HepG2 (cell line): ENCODE measurements around the gene TSSK6. TPM values are rescaled to one million over a fixed set of nuclear protein-coding genes. Genes with fewer than 3 reads are reported as not detected.

Experiments used
- HMG20A ChIP-seq: IDR thresholded peaks from 2 replicates; pipeline ENCODE4 v1.6.1; 2016; ENCODE audit warnings: borderline replicate concordance
- HNF4A ChIP-seq: sonication (generic); formaldehyde crosslinking; IDR thresholded peaks from 2 replicates; pipeline ENCODE4 v1.4.0; 2020; ENCODE audit warnings: missing genetic modification reagents
- HNRNPH1 ChIP-seq: fragments of 200-400 bp; formaldehyde crosslinking; optimal IDR thresholded peaks from 2 replicates; pipeline ENCODE3; 2017; ENCODE audit warnings: mild to moderate bottlenecking, low read depth, low read length
- HOXA7 ChIP-seq: sonication (generic); formaldehyde crosslinking; IDR thresholded peaks from 2 replicates; pipeline ENCODE4 v1.8.1; 2022; ENCODE audit warnings: mild to moderate bottlenecking, missing genetic modification reagents, moderate library complexity
- KDM2A ChIP-seq: sonication (generic); formaldehyde crosslinking; IDR thresholded peaks from 2 replicates; pipeline ENCODE4 v1.4.0; 2020; ENCODE audit warnings: low read depth, missing genetic modification reagents, borderline replicate concordance
- KMT2A ChIP-seq: sonication (generic); formaldehyde crosslinking; IDR thresholded peaks from 2 replicates; pipeline ENCODE4 v1.4.0; 2020; ENCODE audit warnings: missing genetic modification reagents
- MAF1 ChIP-seq: sonication (generic); formaldehyde crosslinking; IDR thresholded peaks from 2 replicates; pipeline ENCODE4 v1.5.0; 2020; ENCODE audit warnings: missing genetic modification reagents, borderline replicate concordance
- MEIS2 ChIP-seq: sonication (generic); formaldehyde crosslinking; IDR thresholded peaks from 2 replicates; pipeline ENCODE4 v1.9.0; 2021; ENCODE audit warnings: mild to moderate bottlenecking, missing genetic modification reagents
- NR2C2 ChIP-seq: sonication (generic); formaldehyde crosslinking; IDR thresholded peaks from 2 replicates; pipeline ENCODE4 v1.4.0; 2020; ENCODE audit warnings: missing genetic modification reagents, mild to moderate bottlenecking, moderate library complexity, borderline replicate concordance
- PRDM4 ChIP-seq: sonication (generic); formaldehyde crosslinking; IDR thresholded peaks from 2 replicates; pipeline ENCODE4 v1.9.0; 2021; ENCODE audit warnings: missing genetic modification reagents, borderline replicate concordance
- REL ChIP-seq: sonication (generic); formaldehyde crosslinking; conservative IDR thresholded peaks from 2 replicates; pipeline ENCODE4 v1.8.0; 2022; ENCODE audit warnings: mild to moderate bottlenecking, missing genetic modification reagents, moderate library complexity
- XBP1 ChIP-seq: sonication (generic); formaldehyde crosslinking; IDR thresholded peaks from 2 replicates; pipeline ENCODE4 v1.5.0; 2020; ENCODE audit warnings: missing genetic modification reagents
- XRCC5 ChIP-seq: fragments of 200-400 bp; formaldehyde crosslinking; optimal IDR thresholded peaks from 2 replicates; pipeline ENCODE3; 2017; ENCODE audit warnings: mild to moderate bottlenecking, low read length
- ZFP37 ChIP-seq: sonication (generic); formaldehyde crosslinking; IDR thresholded peaks from 2 replicates; pipeline ENCODE4 v1.4.0; 2020; ENCODE audit warnings: missing genetic modification reagents, borderline replicate concordance
- ZNF121 ChIP-seq: sonication (generic); formaldehyde crosslinking; IDR thresholded peaks from 2 replicates; pipeline ENCODE4 v1.5.0; 2020; ENCODE audit warnings: mild to moderate bottlenecking, missing genetic modification reagents
- ZNF549 ChIP-seq: sonication (generic); formaldehyde crosslinking; IDR thresholded peaks from 2 replicates; pipeline ENCODE4 v1.5.0; 2020; ENCODE audit warnings: missing genetic modification reagents
- ZNF557 ChIP-seq: sonication (generic); formaldehyde crosslinking; IDR thresholded peaks from 2 replicates; pipeline ENCODE4 v1.4.0; 2020; ENCODE audit warnings: missing genetic modification reagents
- ZNF570 ChIP-seq: sonication (generic); formaldehyde crosslinking; IDR thresholded peaks from 2 replicates; pipeline ENCODE4 v1.4.0; 2020; ENCODE audit warnings: mild to moderate bottlenecking, missing genetic modification reagents, borderline replicate concordance
- ZNF598 ChIP-seq: sonication (generic); formaldehyde crosslinking; IDR thresholded peaks from 2 replicates; pipeline ENCODE4 v1.5.1; 2020; ENCODE audit warnings: mild to moderate bottlenecking, missing genetic modification reagents, borderline replicate concordance
- ZNF792 ChIP-seq: IDR thresholded peaks from 2 replicates; pipeline ENCODE4 v1.6.1; 2016
- polyA plus RNA-seq, 8 experiments: library from polyadenylated mRNA; depleted of rRNA in 3 of 8; stranded (reverse) in 7 of 8; unstranded in 1 of 8; fragments of >200 nt; fragmentation: Illumina TruSeq in 4 of 8; extraction: Trizol in 4 of 8; gene quantifications; 2 replicates each; pipeline versions ENCODE4 v1.2.1 to v1.2.3, GENCODE V29; 2011 to 2016; ENCODE audit warnings: low read depth in 4 of 8, missing spikeins in 1 of 8, mixed read lengths in 1 of 8; ENCODE audit not compliant: insufficient read depth in 1 of 8
- total RNA-seq, 5 experiments: library from RNA; depleted of rRNA; stranded (reverse); fragments of >200 nt; fragmentation: Illumina TruSeq; extraction: Trizol; gene quantifications; 2 replicates each; pipeline ENCODE4 v1.2.3, GENCODE V29; 2016; ENCODE audit warnings: low read depth in 1 of 5
- TF ChIP-seq, protein P1 (sequence below): sonication (generic); formaldehyde crosslinking; IDR thresholded peaks from 2 replicates; pipeline ENCODE4 v1.4.0; 2020; ENCODE audit warnings: mild to moderate bottlenecking, missing genetic modification reagents
- TF ChIP-seq, protein P2 (sequence below): sonication (generic); formaldehyde crosslinking; conservative IDR thresholded peaks from 2 replicates; pipeline ENCODE4 v1.8.0; 2022; ENCODE audit warnings: missing genetic modification reagents
- TF ChIP-seq, protein P3 (sequence below): sonication (generic); formaldehyde crosslinking; IDR thresholded peaks from 2 replicates; pipeline ENCODE4 v1.4.0; 2020; ENCODE audit warnings: mild to moderate bottlenecking, low read depth, missing genetic modification reagents

Gene TSSK6
- total and polyA plus RNA-seq, 2 of the 13 experiments (the other 11 are each of a cell fraction or from before 2014, with no cell fraction given): 0.71 to 1.2 TPM

GRCh38 chr19:19515642-19516519 lies 533 bp upstream of the TSSK6 start, which contains the start of gene NDUFA13 (continued):
- TF ChIP-seq ZNF121 (CRISPR knock-in tag): peak; percentile 34; the same call in 1 of the 2 replicates
- TF ChIP-seq HNF4A (CRISPR knock-in tag): peak; percentile 8; the same call in 1 of the 2 replicates
- no peak for TF ChIP-seq ZNF598 (CRISPR knock-in tag)
- TF ChIP-seq, protein P1, sequence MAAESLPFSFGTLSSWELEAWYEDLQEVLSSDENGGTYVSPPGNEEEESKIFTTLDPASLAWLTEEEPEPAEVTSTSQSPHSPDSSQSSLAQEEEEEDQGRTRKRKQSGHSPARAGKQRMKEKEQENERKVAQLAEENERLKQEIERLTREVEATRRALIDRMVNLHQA (CRISPR knock-in tag): no peak
- peak; percentile 40 for TF ChIP-seq XRCC5
- peak; percentile 95 for TF ChIP-seq NR2C2 (CRISPR knock-in tag)
- no peak for TF ChIP-seq HNRNPH1
- no peak for TF ChIP-seq HMG20A
- TF ChIP-seq MEIS2: peak; percentile 48; the same call in 1 of the 2 replicates
- TF ChIP-seq MAF1: 0 out of 2 replicates have a peak, but pooled peaks have one; percentile 64
- TF ChIP-seq PRDM4 (CRISPR knock-in tag): no peak
- TF ChIP-seq ZFP37 (CRISPR knock-in tag): peak; percentile 52; the same call in 1 of the 2 replicates
- TF ChIP-seq KMT2A (CRISPR knock-in tag): peak; percentile 73; the same call in 1 of the 2 replicates
- TF ChIP-seq KDM2A: peak; percentile 100
- TF ChIP-seq, protein P2, sequence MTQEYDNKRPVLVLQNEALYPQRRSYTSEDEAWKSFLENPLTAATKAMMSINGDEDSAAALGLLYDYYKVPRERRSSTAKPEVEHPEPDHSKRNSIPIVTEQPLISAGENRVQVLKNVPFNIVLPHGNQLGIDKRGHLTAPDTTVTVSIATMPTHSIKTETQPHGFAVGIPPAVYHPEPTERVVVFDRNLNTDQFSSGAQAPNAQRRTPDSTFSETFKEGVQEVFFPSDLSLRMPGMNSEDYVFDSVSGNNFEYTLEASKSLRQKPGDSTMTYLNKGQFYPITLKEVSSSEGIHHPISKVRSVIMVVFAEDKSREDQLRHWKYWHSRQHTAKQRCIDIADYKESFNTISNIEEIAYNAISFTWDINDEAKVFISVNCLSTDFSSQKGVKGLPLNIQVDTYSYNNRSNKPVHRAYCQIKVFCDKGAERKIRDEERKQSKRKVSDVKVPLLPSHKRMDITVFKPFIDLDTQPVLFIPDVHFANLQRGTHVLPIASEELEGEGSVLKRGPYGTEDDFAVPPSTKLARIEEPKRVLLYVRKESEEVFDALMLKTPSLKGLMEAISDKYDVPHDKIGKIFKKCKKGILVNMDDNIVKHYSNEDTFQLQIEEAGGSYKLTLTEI: no peak
- TF ChIP-seq HOXA7 (CRISPR knock-in tag): no peak
- no peak for TF ChIP-seq ZNF549 (CRISPR knock-in tag)
- no peak for TF ChIP-seq XBP1 (CRISPR knock-in tag)
- no peak for TF ChIP-seq ZNF557 (CRISPR knock-in tag)
- TF ChIP-seq REL (CRISPR knock-in tag): peak; percentile 69; the same call in 1 of the 2 replicates
- TF ChIP-seq ZNF570 (CRISPR knock-in tag): no peak
- TF ChIP-seq, protein P3, sequence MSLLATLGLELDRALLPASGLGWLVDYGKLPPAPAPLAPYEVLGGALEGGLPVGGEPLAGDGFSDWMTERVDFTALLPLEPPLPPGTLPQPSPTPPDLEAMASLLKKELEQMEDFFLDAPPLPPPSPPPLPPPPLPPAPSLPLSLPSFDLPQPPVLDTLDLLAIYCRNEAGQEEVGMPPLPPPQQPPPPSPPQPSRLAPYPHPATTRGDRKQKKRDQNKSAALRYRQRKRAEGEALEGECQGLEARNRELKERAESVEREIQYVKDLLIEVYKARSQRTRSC: no peak
- TF ChIP-seq ZNF792: peak; percentile 86
